HCT116 (cell line): ENCODE measurements around the gene ITM2C. TPM values are rescaled to one million over a fixed set of nuclear protein-coding genes. Genes with fewer than 3 reads are reported as not detected.

Experiments used
- ATAC-seq: fragments of 200-7000 bp; cut with Tn5 transposase; 2 replicates; pipeline ENCODE4 v1.9.1; 2020; ENCODE audit warnings: mild to moderate bottlenecking, moderate library complexity
- BruUV-seq: library from RNA; stranded (reverse); fragments of 400-500 nt; replicated peaks from 2 replicates; lab custom pipeline; 2021; lab: Mats Ljungman, UMichigan
- CTCF ChIA-PET: fragments of 300-600 bp; sonication (Branson Sonifier 250); formaldehyde crosslinking; loops from one replicate; lab custom pipeline; 2021; ENCODE audit warnings: antibody characterized with exemption; lab: Charles Lee
- POLR2A ChIA-PET: fragments of 300-600, 350-600 bp; sonication (Branson Sonifier 250); formaldehyde crosslinking; loops from one replicate; lab custom pipeline; 2021; ENCODE audit warnings: antibody characterized with exemption; lab: Charles Lee
- RAD21 ChIA-PET, 2 experiments: fragments of 300-600 bp; sonication (Branson Sonifier 250); formaldehyde crosslinking; loops; one replicate each; lab custom pipeline; 2023; ENCODE audit warnings: low total read pairs in 2 of 2; ENCODE audit not compliant: uncharacterized antibody in 2 of 2, unreplicated experiment in 2 of 2, low non-redundant PET in 1 of 2; lab: Charles Lee
- DNase-seq: peaks from one replicate; pipeline ENCODE4 v3.0.0-alpha.2; 2010; ENCODE audit warnings: low read depth, low spot score
- H2AFZ ChIP-seq: fragments of 200-600 bp; shearing (Covaris generic), sonication (generic); 2 replicates; pipeline ENCODE4 v1.6.1; 2017; ENCODE audit warnings: low read depth, mixed run types, mixed read lengths, antibody characterized with exemption, low read length; ENCODE audit not compliant: poor library complexity, severe bottlenecking
- H3K27ac ChIP-seq: 2 replicates; pipeline ENCODE4 v1.5.1; 2012; ENCODE audit warnings: low read depth, low read length
- H3K27me3 ChIP-seq: fragments of 200-600 bp; sonication (generic); 2 replicates; pipeline ENCODE4 v1.6.1; 2016; ENCODE audit warnings: mixed run types, low read length, mixed read lengths; ENCODE audit not compliant: insufficient read depth
- H3K36me3 ChIP-seq, 2 experiments: fragments of 200-500 bp in 1 of 2; fragments of 200-600 bp in 1 of 2; sonication (Bioruptor generic) in 1 of 2; sonication (generic) in 1 of 2; 2 replicates each; pipeline versions ENCODE4 v1.5.1 to v1.6.1; 2014 to 2016; ENCODE audit warnings: low read length in 2 of 2, inconsistent platforms in 1 of 2, mixed read lengths in 1 of 2, mixed run types in 1 of 2; ENCODE audit not compliant: insufficient read depth in 2 of 2, control insufficient read depth in 1 of 2
- H3K4me1 ChIP-seq, 2 experiments: fragments of 200-600 bp in 1 of 2; sonication (generic) in 1 of 2; 2 replicates each; pipeline versions ENCODE4 v1.5.1 to v1.6.1; 2012 to 2017; ENCODE audit warnings: low read length in 2 of 2, inconsistent platforms in 1 of 2, mild to moderate bottlenecking in 1 of 2, mixed read lengths in 1 of 2, mixed run types in 1 of 2, moderate library complexity in 1 of 2; ENCODE audit not compliant: insufficient read depth in 2 of 2, control insufficient read depth in 1 of 2
- H3K4me2 ChIP-seq: fragments of 200-600 bp; sonication (generic); 2 replicates; pipeline ENCODE4 v1.6.1; 2017; ENCODE audit warnings: mixed run types, low read length, mixed read lengths
- H3K4me3 ChIP-seq, 2 experiments: fragments of 200-600 bp in 1 of 2; sonication (generic) in 1 of 2; replicated peaks in 1 of 2; 2 replicates each; pipeline ENCODE4 v1.5.1; 2011 to 2016; ENCODE audit warnings: low read length in 2 of 2, control low read depth in 1 of 2, low read depth in 1 of 2, mild to moderate bottlenecking in 1 of 2, mixed read lengths in 1 of 2, mixed run types in 1 of 2
- H3K79me2 ChIP-seq: fragments of 200-600 bp; sonication (generic); 2 replicates; pipeline ENCODE4 v1.6.1; 2017; ENCODE audit warnings: mild to moderate bottlenecking, mixed run types, low read length, moderate library complexity, mixed read lengths; ENCODE audit not compliant: insufficient read depth
- H3K9ac ChIP-seq: fragments of 200-600 bp; sonication (generic); 2 replicates; pipeline ENCODE4 v1.6.1; 2016; ENCODE audit warnings: low read length, mixed read lengths
- H3K9me2 ChIP-seq: fragments of 200-600 bp; sonication (generic), shearing (Covaris generic); 2 replicates; pipeline ENCODE4 v1.6.1; 2017; ENCODE audit warnings: mixed run types, mild to moderate bottlenecking, moderate library complexity; ENCODE audit not compliant: insufficient read depth
- H3K9me3 ChIP-seq, 2 experiments: fragments of 200-500 bp in 1 of 2; fragments of 200-600 bp in 1 of 2; sonication (Bioruptor generic) in 1 of 2; sonication (generic) in 1 of 2; 2 replicates each; pipeline ENCODE4 v1.6.1; 2014 to 2017; ENCODE audit warnings: low read length in 2 of 2, mixed read lengths in 2 of 2, inconsistent platforms in 1 of 2, low read depth in 1 of 2, mild to moderate bottlenecking in 1 of 2, mixed run types in 1 of 2, moderate library complexity in 1 of 2; ENCODE audit not compliant: control insufficient read depth in 1 of 2, insufficient read depth in 1 of 2
- H4K20me1 ChIP-seq: fragments of 200-600 bp; sonication (generic), shearing (Covaris generic); 2 replicates; pipeline ENCODE4 v1.6.1; 2017; ENCODE audit warnings: mixed run types, mild to moderate bottlenecking, moderate library complexity; ENCODE audit not compliant: insufficient read depth
- CEBPB ChIP-seq: IDR thresholded peaks from 2 replicates; pipeline ENCODE4 v1.6.1; 2012; ENCODE audit warnings: low read depth
- EGR1 ChIP-seq: IDR thresholded peaks from 2 replicates; pipeline ENCODE4 v1.6.1; 2012; ENCODE audit warnings: low read depth
- EZH2 ChIP-seq: fragments of 200-600 bp; sonication (generic); IDR thresholded peaks from 2 replicates; pipeline ENCODE4 v1.6.1; 2017; ENCODE audit warnings: antibody characterized with exemption, mixed run types
- EZH2phosphoT487 ChIP-seq: fragments of 200-600 bp; IDR thresholded peaks from 2 replicates; pipeline ENCODE4 v1.6.1; 2018; ENCODE audit warnings: antibody characterized with exemption, borderline replicate concordance
- RAD21 ChIP-seq: IDR thresholded peaks from 2 replicates; pipeline ENCODE4 v1.6.1; 2012; ENCODE audit warnings: low read depth, mild to moderate bottlenecking
- REST ChIP-seq: IDR thresholded peaks from 2 replicates; pipeline ENCODE4 v1.6.1; 2012; ENCODE audit warnings: low read depth
- SP1 ChIP-seq: IDR thresholded peaks from 2 replicates; pipeline ENCODE4 v1.6.1; 2012; ENCODE audit warnings: low read depth
- SRF ChIP-seq: IDR thresholded peaks from 2 replicates; pipeline ENCODE4 v1.6.1; 2012; ENCODE audit warnings: low read depth
- ZBTB33 ChIP-seq: IDR thresholded peaks from 2 replicates; pipeline ENCODE4 v1.6.1; 2011; ENCODE audit warnings: mild to moderate bottlenecking, low read length, moderate library complexity; ENCODE audit not compliant: insufficient replicate concordance; ENCODE audit errors: extremely low read depth
- ZFX ChIP-seq: fragments of 450-650 bp; IDR thresholded peaks from 2 replicates; pipeline ENCODE4 v1.6.1; 2017
- intact Hi-C: fragments of 100-400 bp; cut with micrococcal nuclease; formaldehyde crosslinking; loops from 2 replicates; pipeline ENCODE4 v1.10.0; 2022
- total RNA-seq: library from RNA; stranded (reverse); gene quantifications from one replicate; pipeline ENCODE4 v1.2.1, GENCODE V29; 2021; ENCODE audit not compliant: unreplicated experiment

Gene ITM2C
- total RNA-seq, 1 experiment from 2014 or later = 117 TPM

GRCh38 chr2:230879271-230879882 is 14.6 kb downstream of the ITM2C start (continued):
- no peak for TF ChIP-seq REST
- TF ChIP-seq SRF = no peak
- TF ChIP-seq, all 23 proteins: peak for 0

GRCh38 chr2:230879891-230880290 is 15.1 kb downstream of the ITM2C start:
- ChIA-PET CTCF (no interaction called here), RAD21 (no interaction called here), POLR2A (no interaction called here)
- H3K9me2 ChIP-seq = no peaks in the 10 kb centered on the region
- no peaks in the 10 kb centered on the region for H3K27me3 ChIP-seq
- H3K36me3 ChIP-seq = peaks cover 12 to 15% of the 10 kb centered on the region in 2 experiments; a peak in 2 of 4 replicates
- H3K4me1 ChIP-seq = no peaks in the 10 kb centered on the region
- no peaks in the 10 kb centered on the region for H3K9me3 ChIP-seq
- H3K4me2 ChIP-seq = no peak overlapping the region
- H3K4me3 ChIP-seq = no peak overlapping the region
- no peak for DNase-seq
- no peak overlapping the region for H3K9ac ChIP-seq
- no peak overlapping the region for H2AFZ ChIP-seq
- no peaks in the 10 kb centered on the region for H4K20me1 ChIP-seq
- H3K27ac ChIP-seq = no peak overlapping the region
- no peaks in the 10 kb centered on the region for H3K79me2 ChIP-seq
- TF ChIP-seq ZBTB33 (no peak), EGR1 (no peak), RAD21 (no peak), REST (no peak), ZFX (no peak), EZH2phosphoT487 (no peak), SRF (no peak), CEBPB (no peak), EZH2 (no peak), SP1 (no peak)
- ATAC-seq = no peak
- BruUV-seq = no TSS peak
- intact Hi-C loops = no loop called here
